K562 (cell line): ENCODE data around the gene PINK1. TPM values are rescaled to one million over a fixed set of nuclear protein-coding genes. Genes with fewer than 3 reads are reported as not detected.

ENCODE experiments used
- CBX3 ChIP-seq, 2 experiments: IDR thresholded peaks; 1 replicate in 1 of 2; 2 replicates in 1 of 2; pipeline ENCODE4 v1.6.1; 2012; ENCODE audit warnings: inconsistent platforms in 2 of 2, low read length in 2 of 2, borderline replicate concordance in 1 of 2, control low read depth in 1 of 2
- FOS ChIP-seq: IDR thresholded peaks from 3 replicates; pipeline ENCODE4 v1.6.1; 2011; ENCODE audit not compliant: insufficient read length; ENCODE audit errors: extremely low read depth
- GABPB1 ChIP-seq: sonication (generic); formaldehyde crosslinking; IDR thresholded peaks from 2 replicates; pipeline ENCODE4 v1.8.0; 2022; ENCODE audit warnings: mild to moderate bottlenecking, missing genetic modification reagents
- RAD51 ChIP-seq: fragments of 450-650 bp; IDR thresholded peaks from 2 replicates; pipeline ENCODE4 v1.7.1; 2016; ENCODE audit warnings: low read depth, mild to moderate bottlenecking, borderline replicate concordance
- RBM25 ChIP-seq: fragments of 200-400 bp; formaldehyde crosslinking; IDR thresholded peaks from 2 replicates; pipeline ENCODE4 v1.6.1; 2018; ENCODE audit warnings: low read length, low read depth, moderate library complexity; ENCODE audit not compliant: severe bottlenecking
- SLC30A9 ChIP-seq: fragments of 250-450 bp; sonication (Bioruptor Pico); IDR thresholded peaks from 2 replicates; pipeline ENCODE4 v1.8.0; 2022; ENCODE audit warnings: mild to moderate bottlenecking, moderate library complexity
- SMARCE1 ChIP-seq: fragments of 450-650 bp; IDR thresholded peaks from 2 replicates; pipeline ENCODE4 v1.7.1; 2016; ENCODE audit warnings: mild to moderate bottlenecking
- SNRNP70 ChIP-seq: fragments of 200-400 bp; formaldehyde crosslinking; optimal IDR thresholded peaks from 2 replicates; pipeline ENCODE3; 2017; ENCODE audit warnings: low read depth, low read length
- ZNF589 ChIP-seq: fragments of 200-800 bp; sonication (Bioruptor generic); IDR thresholded peaks from 2 replicates; pipeline ENCODE4 v1.6.1; 2016; ENCODE audit warnings: low read depth, missing genetic modification characterization, missing compliant biosample characterization
- polyA plus RNA-seq, 8 experiments: library from polyadenylated mRNA; depleted of rRNA in 4 of 8; stranded (reverse) in 5 of 8; unstranded in 3 of 8; fragments of >200 nt; fragmentation: Nextera tagmentation in 2 of 8; fragmentation: Illumina TruSeq in 1 of 8; extraction: Ambion mirVana in 2 of 8; extraction: Trizol in 1 of 8; gene quantifications; 2 replicates each; pipeline versions ENCODE4 v1.2.1 to v1.2.3, GENCODE V29; 2011 to 2014; ENCODE audit warnings: inconsistent platforms in 1 of 8, missing spikeins in 1 of 8
- total RNA-seq, 7 experiments: library from RNA; depleted of rRNA in 6 of 7; stranded (reverse); fragments of >200 nt in 6 of 7; fragmentation: Illumina TruSeq in 2 of 7; extraction: Trizol in 2 of 7; gene quantifications; 2 replicates each; pipeline versions ENCODE4 v1.2.1 to v1.2.3, GENCODE V29; 2011 to 2021; ENCODE audit warnings: low replicate concordance in 1 of 7
- TF ChIP-seq, protein P1 (sequence below), 2 experiments: fragments of 450-650 bp; formaldehyde crosslinking in 1 of 2; IDR thresholded peaks; 2 replicates each; pipeline versions ENCODE4 v1.4.0 to v1.6.1; 2014 to 2020; ENCODE audit warnings: mild to moderate bottlenecking in 2 of 2, borderline replicate concordance in 1 of 2, low read depth in 1 of 2
- TF ChIP-seq, protein P2 (sequence below): fragments of 250-450 bp; sonication (Bioruptor Pico); IDR thresholded peaks from 2 replicates; pipeline ENCODE4 v1.9.0; 2021; ENCODE audit warnings: mild to moderate bottlenecking
- TF ChIP-seq, protein P3 (sequence below): sonication (generic); formaldehyde crosslinking; IDR thresholded peaks from 2 replicates; pipeline ENCODE4 v1.5.0; 2020; ENCODE audit warnings: missing genetic modification reagents
- TF ChIP-seq, protein P4 (sequence below): sonication (generic); formaldehyde crosslinking; IDR thresholded peaks from 2 replicates; pipeline ENCODE4 v1.8.0; 2022; ENCODE audit warnings: mild to moderate bottlenecking, missing genetic modification reagents

Gene PINK1
- total and polyA plus RNA-seq, 9 of the 15 experiments (the other 6 are each of a cell fraction or from before 2014, with no cell fraction given) = 1.5 to 11.3 (median 6.8) TPM

DNA sequence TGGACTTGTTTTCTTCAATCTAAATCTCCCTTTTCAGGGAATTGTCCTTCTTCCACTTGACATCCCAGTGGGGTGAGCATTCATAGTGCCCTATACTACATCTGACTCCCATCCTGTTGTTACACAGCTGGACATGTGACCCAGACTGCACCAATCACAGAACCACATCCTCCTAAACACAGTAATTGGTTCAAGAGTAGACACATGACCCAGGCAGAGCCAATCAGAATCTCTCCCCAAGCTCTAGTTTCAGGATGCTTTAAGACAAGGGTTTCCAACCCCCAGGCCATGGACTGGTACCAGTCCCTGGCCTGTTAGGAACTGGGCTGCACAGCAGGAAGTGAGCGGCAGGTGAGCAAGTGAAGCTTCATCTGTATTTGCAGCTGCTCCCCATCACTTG is 33.5 kb downstream of the PINK1 start (continued):
- TF ChIP-seq, protein P1, sequence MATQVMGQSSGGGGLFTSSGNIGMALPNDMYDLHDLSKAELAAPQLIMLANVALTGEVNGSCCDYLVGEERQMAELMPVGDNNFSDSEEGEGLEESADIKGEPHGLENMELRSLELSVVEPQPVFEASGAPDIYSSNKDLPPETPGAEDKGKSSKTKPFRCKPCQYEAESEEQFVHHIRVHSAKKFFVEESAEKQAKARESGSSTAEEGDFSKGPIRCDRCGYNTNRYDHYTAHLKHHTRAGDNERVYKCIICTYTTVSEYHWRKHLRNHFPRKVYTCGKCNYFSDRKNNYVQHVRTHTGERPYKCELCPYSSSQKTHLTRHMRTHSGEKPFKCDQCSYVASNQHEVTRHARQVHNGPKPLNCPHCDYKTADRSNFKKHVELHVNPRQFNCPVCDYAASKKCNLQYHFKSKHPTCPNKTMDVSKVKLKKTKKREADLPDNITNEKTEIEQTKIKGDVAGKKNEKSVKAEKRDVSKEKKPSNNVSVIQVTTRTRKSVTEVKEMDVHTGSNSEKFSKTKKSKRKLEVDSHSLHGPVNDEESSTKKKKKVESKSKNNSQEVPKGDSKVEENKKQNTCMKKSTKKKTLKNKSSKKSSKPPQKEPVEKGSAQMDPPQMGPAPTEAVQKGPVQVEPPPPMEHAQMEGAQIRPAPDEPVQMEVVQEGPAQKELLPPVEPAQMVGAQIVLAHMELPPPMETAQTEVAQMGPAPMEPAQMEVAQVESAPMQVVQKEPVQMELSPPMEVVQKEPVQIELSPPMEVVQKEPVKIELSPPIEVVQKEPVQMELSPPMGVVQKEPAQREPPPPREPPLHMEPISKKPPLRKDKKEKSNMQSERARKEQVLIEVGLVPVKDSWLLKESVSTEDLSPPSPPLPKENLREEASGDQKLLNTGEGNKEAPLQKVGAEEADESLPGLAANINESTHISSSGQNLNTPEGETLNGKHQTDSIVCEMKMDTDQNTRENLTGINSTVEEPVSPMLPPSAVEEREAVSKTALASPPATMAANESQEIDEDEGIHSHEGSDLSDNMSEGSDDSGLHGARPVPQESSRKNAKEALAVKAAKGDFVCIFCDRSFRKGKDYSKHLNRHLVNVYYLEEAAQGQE (IDR thresholded peaks at IDR 0.05; ENCODE audit: borderline replicate concordance) = peak; percentile 40; the same call in 1 of the 2 replicates
- TF ChIP-seq, protein P1 (CRISPR knock-in tag; IDR thresholded peaks at IDR 0.05; ENCODE audit: low read depth) = no peak
- TF ChIP-seq RBM25 = peak; percentile 30
- TF ChIP-seq GABPB1 (CRISPR knock-in tag) = no peak
- TF ChIP-seq, protein P2, sequence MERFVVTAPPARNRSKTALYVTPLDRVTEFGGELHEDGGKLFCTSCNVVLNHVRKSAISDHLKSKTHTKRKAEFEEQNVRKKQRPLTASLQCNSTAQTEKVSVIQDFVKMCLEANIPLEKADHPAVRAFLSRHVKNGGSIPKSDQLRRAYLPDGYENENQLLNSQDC = no peak
- TF ChIP-seq, protein P3, sequence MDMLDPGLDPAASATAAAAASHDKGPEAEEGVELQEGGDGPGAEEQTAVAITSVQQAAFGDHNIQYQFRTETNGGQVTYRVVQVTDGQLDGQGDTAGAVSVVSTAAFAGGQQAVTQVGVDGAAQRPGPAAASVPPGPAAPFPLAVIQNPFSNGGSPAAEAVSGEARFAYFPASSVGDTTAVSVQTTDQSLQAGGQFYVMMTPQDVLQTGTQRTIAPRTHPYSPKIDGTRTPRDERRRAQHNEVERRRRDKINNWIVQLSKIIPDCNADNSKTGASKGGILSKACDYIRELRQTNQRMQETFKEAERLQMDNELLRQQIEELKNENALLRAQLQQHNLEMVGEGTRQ = peak; percentile 94
- TF ChIP-seq SLC30A9 (CRISPR knock-in tag) = no peak
- no peak for TF ChIP-seq ZNF589 (CRISPR knock-in tag)
- no peak for TF ChIP-seq SMARCE1
- TF ChIP-seq SNRNP70 = no peak
- peak; percentile 94 for TF ChIP-seq RAD51
- peak; percentile 67 for TF ChIP-seq FOS
- TF ChIP-seq CBX3 (IDR thresholded peaks at IDR 0.05; ENCODE audit: borderline replicate concordance in 1 of 2, low read length in 2 of 2) = 0 out of 3 replicates have a peak, but pooled peaks of 1 of the 2 experiments have one; percentile 29
- TF ChIP-seq, protein P4, sequence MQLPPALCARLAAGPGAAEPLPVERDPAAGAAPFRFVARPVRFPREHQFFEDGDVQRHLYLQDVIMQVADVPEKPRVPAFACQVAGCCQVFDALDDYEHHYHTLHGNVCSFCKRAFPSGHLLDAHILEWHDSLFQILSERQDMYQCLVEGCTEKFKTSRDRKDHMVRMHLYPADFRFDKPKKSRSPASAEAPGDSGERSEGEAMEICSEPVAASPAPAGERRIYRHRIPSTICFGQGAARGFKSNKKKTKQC (CRISPR knock-in tag) = no peak
